Neutrophil (primary cell): ENCODE measurements around the gene PPP1R3C.

ENCODE experiments used
- H3K27ac ChIP-seq: fragments of 200-600 bp; sonication (generic); 2 replicates; pipeline ENCODE4 v1.5.1; 2016; ENCODE audit warnings: mild to moderate bottlenecking, moderate library complexity
- H3K27me3 ChIP-seq: fragments of 200-600 bp; sonication (generic); 2 replicates; pipeline ENCODE4 v1.6.0; 2016; ENCODE audit warnings: mild to moderate bottlenecking
- H3K36me3 ChIP-seq: fragments of 200-600 bp; sonication (generic); 2 replicates; pipeline ENCODE4 v1.5.1; 2017
- H3K4me1 ChIP-seq, 2 experiments: fragments of 200-600 bp in 1 of 2; sonication (generic) in 1 of 2; 1 replicate in 1 of 2; 2 replicates in 1 of 2; pipeline versions ENCODE4 v1.5.1 to v1.6.1; 2013 to 2016; ENCODE audit warnings: low read depth in 1 of 2, low read length in 1 of 2, mild to moderate bottlenecking in 1 of 2, moderate library complexity in 1 of 2; ENCODE audit not compliant: control insufficient read depth in 1 of 2, insufficient read depth in 1 of 2
- H3K4me3 ChIP-seq, 2 experiments: fragments of 200-600 bp in 1 of 2; sonication (generic) in 1 of 2; 1 replicate in 1 of 2; 2 replicates in 1 of 2; pipeline ENCODE4 v1.5.1; 2013 to 2016; ENCODE audit warnings: low read depth in 1 of 2, low read length in 1 of 2, mild to moderate bottlenecking in 1 of 2, moderate library complexity in 1 of 2
- H3K9me3 ChIP-seq: fragments of 200-600 bp; sonication (generic); 2 replicates; pipeline ENCODE4 v1.5.1; 2016
- CTCF ChIP-seq: fragments of 200-600 bp; sonication (generic); IDR thresholded peaks from 2 replicates; pipeline ENCODE4 v1.5.1; 2016; ENCODE audit warnings: antibody characterized with exemption

The PPP1R3C gene

GRCh38 chr10:91628383-91628782 lies 4.5 kb downstream of the PPP1R3C start:
- Histone ChIP-seq H3K4me3 (no peak overlapping the region), H3K27ac (no peak overlapping the region), H3K9me3 (no peaks in the 10 kb centered on the region), H3K4me1 (peaks cover 0 to 6% of the 10 kb centered on the region in 2 experiments), H3K36me3 (no peaks in the 10 kb centered on the region), H3K27me3 (peaks cover 42% of the 10 kb centered on the region)
- no peak for TF ChIP-seq CTCF

GRCh38 chr10:91627344-91628102 lies 5.3 kb downstream of the PPP1R3C start:
- Histone ChIP-seq H3K4me3 (no peak overlapping the region), H3K36me3 (no peaks in the 10 kb centered on the region), H3K9me3 (no peaks in the 10 kb centered on the region), H3K27me3 (peaks cover 33% of the 10 kb centered on the region), H3K27ac (no peak overlapping the region), H3K4me1 (no peaks in the 10 kb centered on the region)
- TF ChIP-seq CTCF: no peak

GRCh38 chr10:91626936-91627335 lies 5.9 kb downstream of the PPP1R3C start:
- H3K36me3 ChIP-seq: no peaks in the 10 kb centered on the region
- no peak for TF ChIP-seq CTCF
- H3K27me3 ChIP-seq: peaks cover 28% of the 10 kb centered on the region
- H3K4me3 ChIP-seq: no peak overlapping the region
- no peak overlapping the region for H3K27ac ChIP-seq
- no peaks in the 10 kb centered on the region for H3K4me1 ChIP-seq
- no peaks in the 10 kb centered on the region for H3K9me3 ChIP-seq

DNA sequence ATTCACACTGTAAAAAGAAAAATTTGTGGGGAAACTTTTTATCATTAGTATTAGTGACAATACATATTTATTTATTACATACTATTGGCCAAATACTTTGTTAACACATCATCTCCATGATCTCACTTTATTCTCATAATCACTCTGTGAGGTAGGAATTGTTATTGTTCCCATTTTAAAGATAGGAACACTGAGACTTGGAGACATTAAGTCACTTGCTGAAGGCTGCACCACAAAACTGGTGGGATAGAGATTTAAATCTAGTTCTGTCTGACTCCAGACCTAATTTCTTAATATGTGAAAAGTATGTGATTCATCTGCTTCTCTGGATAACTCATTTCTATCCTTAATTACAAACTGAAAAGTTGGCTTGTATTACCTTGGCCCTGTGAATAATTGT lies 8.2 kb downstream of the PPP1R3C start:
- H3K27me3 ChIP-seq: peaks cover 4% of the 10 kb centered on the region
- H3K36me3 ChIP-seq: no peaks in the 10 kb centered on the region
- TF ChIP-seq CTCF: no peak
- no peak overlapping the region for H3K27ac ChIP-seq
- no peaks in the 10 kb centered on the region for H3K9me3 ChIP-seq
- H3K4me3 ChIP-seq: no peak overlapping the region
- H3K4me1 ChIP-seq: no peaks in the 10 kb centered on the region

DNA sequence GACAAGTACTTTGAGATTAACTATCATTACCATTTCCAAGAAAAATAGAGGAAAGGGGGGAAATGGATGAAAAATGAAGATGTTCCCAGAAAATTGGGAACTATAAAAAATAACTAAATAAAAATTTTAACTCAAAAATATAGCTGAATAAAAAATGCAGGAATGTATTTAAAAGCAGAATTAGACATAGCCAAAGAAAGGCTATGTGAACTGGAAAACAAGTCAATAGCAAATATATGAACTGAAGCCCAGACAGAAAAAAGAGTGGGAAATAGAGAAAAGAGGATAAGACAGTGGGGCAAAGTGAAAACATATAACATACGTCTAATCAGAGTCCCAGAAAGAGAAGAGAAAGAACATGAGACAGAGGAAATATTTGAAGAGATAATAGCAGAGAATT lies 10.3 kb downstream of the PPP1R3C start:
- Histone ChIP-seq H3K27me3 (no peaks in the 10 kb centered on the region), H3K27ac (no peak overlapping the region), H3K9me3 (no peaks in the 10 kb centered on the region), H3K36me3 (no peaks in the 10 kb centered on the region), H3K4me1 (no peaks in the 10 kb centered on the region), H3K4me3 (no peak overlapping the region)
- no peak for TF ChIP-seq CTCF
